ENCODE results near the gene CT55. TPM values are rescaled to one million over a fixed set of nuclear protein-coding genes. Genes with fewer than 3 reads are reported as not detected.
"Not testable (repeated sequence)": the region's sequence is repeated elsewhere in the genome, so short reads cannot be mapped to it uniquely, and the experiment has no call there.

The CT55 gene
- total RNA-seq, 2 donors from 2014 or later = 0.24 TPM; not detected in 1

GRCh38 chrX:135116064-135116463, 55.1 kb downstream of the CT55 start:
- not testable (repeated sequence) for DNase-seq; H3K4me3 ChIP-seq (ENCODE audit: low read length); H3K27ac ChIP-seq (ENCODE audit: low read depth, low read length); H3K36me3 ChIP-seq (ENCODE audit: control insufficient read depth, insufficient read depth, low read length); H3K9ac ChIP-seq (ENCODE audit: extremely low read depth, low read length, poor library complexity, severe bottlenecking); H3K4me1 Mint-ChIP-seq; H3K9me3 ChIP-seq (ENCODE audit: control insufficient read depth, low read length); H3K27me3 Mint-ChIP-seq (ENCODE audit: insufficient read depth); H3K27me3 ChIP-seq (ENCODE audit: control insufficient read depth, insufficient read depth, low read length, poor library complexity, severe bottlenecking); H3K27ac Mint-ChIP-seq; H3K4me1 ChIP-seq (ENCODE audit: control insufficient read depth, insufficient read depth, low read length); H3K36me3 Mint-ChIP-seq (ENCODE audit: low read depth); H3K4me3 Mint-ChIP-seq
- no CpG with 5 or more reads among the region's 2 CpGs for WGBS, 2 experiments (ENCODE audit: insufficient coverage in 1 of 2, insufficient read length in 1 of 2)
- peaks cover 14% of the 10 kb centered on the region for H3K9me3 Mint-ChIP-seq

GRCh38 chrX:135114392-135114791, 56.8 kb downstream of the CT55 start:
- Mint-ChIP-seq H3K27me3 (ENCODE audit: insufficient read depth) (peaks cover 3% of the 10 kb centered on the region), H3K4me1 (no peaks in the 10 kb centered on the region), H3K36me3 (ENCODE audit: low read depth) (no peaks in the 10 kb centered on the region), H3K9me3 (peaks cover 19% of the 10 kb centered on the region), H3K4me3 (no peak overlapping the region), H3K27ac (no peak overlapping the region)
- no peak overlapping the region for H3K27ac ChIP-seq (ENCODE audit: low read depth, low read length)
- no peaks in the 10 kb centered on the region for H3K36me3 ChIP-seq (ENCODE audit: control insufficient read depth, insufficient read depth, low read length)
- no peak for DNase-seq
- no peaks in the 10 kb centered on the region for H3K4me1 ChIP-seq (ENCODE audit: control insufficient read depth, insufficient read depth, low read length)
- no peak overlapping the region for H3K4me3 ChIP-seq (ENCODE audit: low read length)
- WGBS, 2 experiments (ENCODE audit: insufficient coverage in 1 of 2, insufficient read length in 1 of 2) = no CpG with 5 or more reads among the region's 2 CpGs
- no peak for TF ChIP-seq CTCF (conservative IDR thresholded peaks at IDR 0.05)
- no peaks in the 10 kb centered on the region for H3K27me3 ChIP-seq (ENCODE audit: control insufficient read depth, insufficient read depth, low read length, poor library complexity, severe bottlenecking)
- H3K9ac ChIP-seq (ENCODE audit: extremely low read depth, low read length, poor library complexity, severe bottlenecking) = no peak overlapping the region
- H3K9me3 ChIP-seq (ENCODE audit: control insufficient read depth, low read length) = no peaks in the 10 kb centered on the region

GRCh38 chrX:135112743-135113142, 58.5 kb downstream of the CT55 start:
- Histone ChIP-seq H3K9me3 (ENCODE audit: control insufficient read depth, low read length) (no peaks in the 10 kb centered on the region), H3K36me3 (ENCODE audit: control insufficient read depth, insufficient read depth, low read length) (no peaks in the 10 kb centered on the region), H3K27me3 (ENCODE audit: control insufficient read depth, insufficient read depth, low read length, poor library complexity, severe bottlenecking) (no peaks in the 10 kb centered on the region), H3K27ac (ENCODE audit: low read depth, low read length) (no peak overlapping the region), H3K9ac (ENCODE audit: extremely low read depth, low read length, poor library complexity, severe bottlenecking) (no peak overlapping the region), H3K4me1 (ENCODE audit: control insufficient read depth, insufficient read depth, low read length) (no peaks in the 10 kb centered on the region), H3K4me3 (ENCODE audit: low read length) (no peak overlapping the region)
- H3K27me3 Mint-ChIP-seq (ENCODE audit: insufficient read depth) = peaks cover 13% of the 10 kb centered on the region
- no peak overlapping the region for H3K4me3 Mint-ChIP-seq
- 100% methylated on average over 1 of the region's 1 CpG; no CpG with 5 or more reads in 1 of the 2 experiments for WGBS, 2 experiments (ENCODE audit: insufficient coverage in 1 of 2, insufficient read length in 1 of 2)
- DNase-seq = no peak
- no peak for TF ChIP-seq CTCF (conservative IDR thresholded peaks at IDR 0.05)
- peaks cover 31% of the 10 kb centered on the region for H3K9me3 Mint-ChIP-seq
- H3K4me1 Mint-ChIP-seq = no peaks in the 10 kb centered on the region
- no peak overlapping the region for H3K27ac Mint-ChIP-seq
- no peaks in the 10 kb centered on the region for H3K36me3 Mint-ChIP-seq (ENCODE audit: low read depth)

GRCh38 chrX:135112096-135112729, 59.0 kb downstream of the CT55 start:
- peaks cover 13% of the 10 kb centered on the region for H3K27me3 Mint-ChIP-seq (ENCODE audit: insufficient read depth)
- H3K27ac ChIP-seq (ENCODE audit: low read depth, low read length) = no peak overlapping the region
- no peaks in the 10 kb centered on the region for H3K27me3 ChIP-seq (ENCODE audit: control insufficient read depth, insufficient read depth, low read length, poor library complexity, severe bottlenecking)
- no peaks in the 10 kb centered on the region for H3K36me3 Mint-ChIP-seq (ENCODE audit: low read depth)
- H3K9me3 ChIP-seq (ENCODE audit: control insufficient read depth, low read length) = no peaks in the 10 kb centered on the region
- no peaks in the 10 kb centered on the region for H3K36me3 ChIP-seq (ENCODE audit: control insufficient read depth, insufficient read depth, low read length)
- H3K4me3 Mint-ChIP-seq = no peak overlapping the region
- peaks cover 31% of the 10 kb centered on the region for H3K9me3 Mint-ChIP-seq
- no peak overlapping the region for H3K9ac ChIP-seq (ENCODE audit: extremely low read depth, low read length, poor library complexity, severe bottlenecking)
- peak; percentile 78 for TF ChIP-seq CTCF (conservative IDR thresholded peaks at IDR 0.05)
- no peaks in the 10 kb centered on the region for H3K4me1 Mint-ChIP-seq
- peak; percentile 81 for DNase-seq
- H3K4me1 ChIP-seq (ENCODE audit: control insufficient read depth, insufficient read depth, low read length) = no peaks in the 10 kb centered on the region
- no peak overlapping the region for H3K4me3 ChIP-seq (ENCODE audit: low read length)
- no peak overlapping the region for H3K27ac Mint-ChIP-seq
- 35% methylated on average over 5 of the region's 5 CpGs; no CpG with 5 or more reads in 1 of the 2 experiments for WGBS, 2 experiments (ENCODE audit: insufficient coverage in 1 of 2, insufficient read length in 1 of 2)

All from endodermal cell (in vitro differentiated cells).